Stimulated activated CD4-positive, alpha-beta T cell treated with anti-CD3 and anti-CD28 coated beads, Interleukin-1b, Interleukin-23, amount 100 ng/mL, for 1 hour (primary cell): ENCODE results near the gene PSMA3.

Source experiments
- DNase-seq, 2 donors: peaks; one replicate each; pipeline ENCODE4 v3.0.0-alpha.2; 2020; ENCODE audit warnings: low read depth in 2 of 2

Gene PSMA3

DNA sequence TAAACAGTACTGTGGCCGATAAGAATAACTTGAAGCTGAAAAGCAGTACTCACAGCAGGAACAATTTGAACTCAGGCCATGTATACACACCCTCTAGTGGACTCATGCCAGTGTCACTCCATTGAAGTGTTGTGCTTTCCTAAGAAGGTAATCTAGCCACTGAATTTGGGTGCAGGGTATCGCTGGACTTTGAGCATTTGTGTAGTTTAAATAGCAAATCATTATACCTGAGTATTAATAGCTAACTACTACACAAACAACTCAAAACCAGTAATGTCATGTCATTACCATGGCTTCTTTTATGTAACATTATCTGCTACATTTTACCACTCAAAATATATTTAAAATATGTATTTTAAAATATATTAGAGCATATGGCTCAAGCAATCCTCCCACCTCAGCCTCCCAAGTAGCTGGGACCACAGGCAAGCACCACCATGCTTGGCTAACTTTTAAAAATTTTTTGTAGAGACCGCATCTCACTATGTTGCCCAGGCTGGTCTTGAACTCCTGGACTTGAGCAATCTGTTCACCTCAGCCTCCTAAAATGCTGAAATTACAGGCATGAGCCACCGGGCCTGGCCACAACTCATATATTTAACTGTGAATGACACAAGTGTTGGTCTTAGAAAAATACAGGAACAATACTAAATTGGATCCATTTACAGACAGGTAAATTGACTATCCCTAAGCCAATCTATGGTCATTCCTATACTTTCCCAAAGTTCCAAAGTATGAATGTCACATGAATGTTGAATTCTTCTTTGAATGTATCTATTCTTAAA, 28.1 kb downstream of the PSMA3 start:
- no peak for DNase-seq

DNA sequence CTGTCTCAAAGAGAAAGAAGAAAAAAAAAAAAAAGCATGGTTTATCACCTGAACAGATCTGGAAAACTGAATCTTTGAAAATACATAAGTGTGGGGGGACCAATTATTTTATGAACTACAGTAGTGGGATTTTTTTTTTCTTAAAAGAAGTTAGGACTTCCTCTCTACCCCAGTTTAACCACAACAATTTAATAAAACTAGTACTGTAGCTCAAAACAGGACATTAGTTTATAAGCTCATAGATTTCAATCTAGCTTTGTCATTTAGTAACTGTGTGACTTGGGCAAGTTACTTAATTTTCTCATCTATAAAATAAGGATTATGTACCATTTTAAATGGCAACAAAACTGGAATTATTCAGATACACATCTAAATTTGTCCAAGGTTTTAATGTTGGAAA, 30.2 kb downstream of the PSMA3 start:
- DNase-seq, result no peak

GRCh38 chr14:58275527-58276190, 31.0 kb downstream of the PSMA3 start:
- no peak for DNase-seq

GRCh38 chr14:58276208-58276607, 31.6 kb downstream of the PSMA3 start:
- DNase-seq, result no peak

GRCh38 chr14:58278177-58278576, 33.5 kb downstream of the PSMA3 start:
- no peak for DNase-seq

GRCh38 chr14:58280954-58281787, 36.5 kb downstream of the PSMA3 start:
- DNase-seq, result no peak

DNA sequence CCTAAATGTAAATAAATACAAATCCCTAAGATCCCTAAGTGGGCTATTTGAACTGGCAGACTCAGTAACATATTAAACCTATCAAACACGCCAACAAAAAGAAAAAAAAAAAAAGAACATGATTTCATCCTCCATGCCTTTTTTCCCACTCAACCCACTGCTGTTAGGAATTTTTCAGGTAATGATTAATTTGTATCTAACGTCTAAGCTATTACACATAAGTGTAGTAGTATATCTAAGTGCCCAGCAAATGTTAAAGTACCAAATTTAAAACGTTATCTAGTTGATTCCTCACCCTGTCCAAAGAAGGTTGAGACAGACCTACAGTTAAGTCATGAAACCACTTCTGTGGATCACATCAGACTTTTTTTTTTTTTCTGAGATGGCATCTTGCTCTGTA, 37.3 kb downstream of the PSMA3 start:
- no peak for DNase-seq

GRCh38 chr14:58282925-58283593, 38.4 kb downstream of the PSMA3 start:
- DNase-seq, result no peak

DNA sequence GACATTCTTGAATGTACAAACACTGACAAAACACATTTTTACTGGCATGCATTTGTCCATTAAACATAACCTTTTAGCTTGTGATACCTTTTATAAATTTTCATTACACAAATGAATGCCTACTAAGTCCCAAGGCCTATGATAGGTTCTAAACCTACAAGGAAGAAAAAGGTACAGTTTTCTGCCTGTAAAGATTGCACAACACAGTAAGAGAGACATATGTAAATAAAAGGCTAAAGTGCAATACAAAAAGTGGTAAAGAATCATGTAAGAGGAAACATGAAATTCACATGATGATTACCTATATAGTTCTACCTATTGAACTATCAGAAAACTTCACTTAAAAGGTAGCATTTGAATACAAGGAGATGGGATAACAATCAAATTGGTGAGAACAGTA, 39.1 kb downstream of the PSMA3 start:
- no peak for DNase-seq

- DNase-seq, result no peak
These were observed 40.5 kb downstream of the PSMA3 start for GRCh38 chr14:58285132-58285531.

DNA sequence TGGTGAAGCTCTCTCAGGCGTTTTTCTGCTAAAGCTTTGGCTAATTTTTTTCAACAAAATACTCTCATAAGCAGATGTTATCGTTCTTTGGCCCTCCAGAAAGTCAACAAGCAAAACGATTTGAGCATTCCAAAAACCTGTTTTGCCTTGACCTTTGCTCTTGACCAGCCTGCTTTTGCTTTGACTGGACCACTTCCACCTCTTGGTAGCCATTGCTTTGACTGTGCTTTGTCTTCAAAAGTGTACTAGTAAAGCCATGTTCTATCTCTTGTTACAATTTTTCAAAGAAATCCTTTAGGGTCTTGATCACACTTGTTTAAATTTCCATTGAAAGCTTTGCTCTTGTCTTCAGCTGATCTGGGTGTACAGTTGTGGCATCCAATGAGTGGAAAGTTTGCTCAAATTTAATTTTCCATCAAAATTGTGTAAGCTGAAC, 43.0 kb downstream of the PSMA3 start:
- no peak for DNase-seq

DNA sequence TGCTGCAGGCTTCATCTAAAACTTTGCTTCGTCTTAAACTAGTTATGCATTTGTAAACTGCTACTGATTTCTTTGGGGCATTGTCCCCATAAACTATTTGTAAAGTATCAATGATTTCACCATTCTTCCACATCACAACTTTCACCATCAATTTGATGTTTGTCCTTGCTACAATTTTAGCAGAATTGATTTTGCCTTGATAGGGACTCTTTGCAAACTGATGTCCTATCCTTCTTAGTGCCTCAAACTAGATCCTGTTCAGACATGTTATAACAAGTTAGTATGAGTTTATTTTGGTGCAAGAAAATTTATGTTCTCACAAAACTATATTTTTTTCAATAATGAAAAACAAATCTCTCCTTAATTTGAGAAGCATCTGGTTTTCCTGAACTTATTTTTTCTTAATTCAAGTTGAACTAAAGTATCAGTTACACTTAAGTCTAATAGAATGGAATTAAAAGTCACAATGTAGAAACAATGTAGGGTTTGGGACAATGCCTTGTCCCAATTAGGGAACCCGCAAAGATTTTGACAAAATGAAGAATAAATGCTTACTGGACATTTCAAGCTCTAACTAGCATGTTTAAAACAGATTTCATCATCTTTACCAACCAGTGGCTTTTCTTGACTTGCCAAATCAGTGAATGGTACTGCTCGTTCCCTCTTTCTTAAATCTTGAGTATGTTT, 43.6 kb downstream of the PSMA3 start:
- no peak for DNase-seq

GRCh38 chr14:58291646-58292045, 47.0 kb downstream of the PSMA3 start:
- no peak for DNase-seq

- no peak for DNase-seq
These were observed 47.5 kb downstream of the PSMA3 start for GRCh38 chr14:58292187-58292586.

GRCh38 chr14:58294201-58294600, 49.6 kb downstream of the PSMA3 start:
- no peak for DNase-seq

DNA sequence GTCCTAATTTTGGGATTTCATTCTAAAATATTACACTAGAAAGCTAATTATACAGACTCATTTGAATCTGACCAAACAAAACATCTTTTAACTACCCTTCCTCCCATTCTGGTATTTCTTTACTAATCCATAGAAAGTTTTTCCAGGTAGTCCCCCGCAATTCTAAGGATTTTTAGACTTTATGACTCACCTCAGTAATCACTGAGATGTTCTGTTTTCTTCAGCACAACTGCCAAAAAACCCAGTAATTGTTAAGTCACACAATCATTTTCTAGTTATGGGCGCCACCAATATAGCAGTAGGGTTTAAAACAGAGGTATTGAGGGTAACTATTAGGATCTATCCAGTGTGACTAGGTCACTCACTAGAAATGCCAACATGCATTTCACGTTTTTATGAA, 52.1 kb downstream of the PSMA3 start:
- no peak for DNase-seq

DNA sequence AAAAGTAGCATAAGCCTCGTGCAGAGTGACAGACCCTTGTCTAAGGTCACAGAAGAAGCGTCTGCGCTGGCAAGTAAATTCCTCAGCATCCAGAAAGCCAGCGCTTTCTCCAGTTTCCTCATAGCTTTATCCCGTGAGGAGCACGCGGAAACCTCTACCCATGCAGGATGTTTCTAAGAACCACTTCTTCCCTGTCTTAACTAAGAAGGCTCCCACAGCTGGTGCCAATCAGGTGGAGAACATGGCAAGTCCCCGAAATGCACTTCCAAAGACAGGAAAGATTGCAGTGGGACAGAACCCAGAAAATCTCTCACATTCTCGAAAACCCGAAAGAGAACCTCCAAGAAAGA, 52.7 kb downstream of the PSMA3 start:
- DNase-seq, result no peak

- DNase-seq, result peak; percentile 89 to 95
These were observed 53.3 kb downstream of the PSMA3 start for GRCh38 chr14:58297762-58298476.

GRCh38 chr14:58298477-58299400, 54.1 kb downstream of the PSMA3 start, which contains the start of gene ARID4A:
ARID4A (plus strand) TSS chr14:58298555; CDS start chr14:58299855, 1,300 bp downstream.
- DNase-seq, result peak in 1 of 2 donors; percentile 38
